HG02759 (cell line): Measurements from ENCODE around the gene PEPD.

ENCODE experiments used
- ATAC-seq: cut with Tn5 transposase; IDR thresholded peaks from one replicate; pipeline ENCODE4 v1.9.1; 2021; ENCODE audit warnings: mild to moderate bottlenecking, moderate library complexity; ENCODE audit not compliant: unreplicated experiment

The PEPD gene

DNA sequence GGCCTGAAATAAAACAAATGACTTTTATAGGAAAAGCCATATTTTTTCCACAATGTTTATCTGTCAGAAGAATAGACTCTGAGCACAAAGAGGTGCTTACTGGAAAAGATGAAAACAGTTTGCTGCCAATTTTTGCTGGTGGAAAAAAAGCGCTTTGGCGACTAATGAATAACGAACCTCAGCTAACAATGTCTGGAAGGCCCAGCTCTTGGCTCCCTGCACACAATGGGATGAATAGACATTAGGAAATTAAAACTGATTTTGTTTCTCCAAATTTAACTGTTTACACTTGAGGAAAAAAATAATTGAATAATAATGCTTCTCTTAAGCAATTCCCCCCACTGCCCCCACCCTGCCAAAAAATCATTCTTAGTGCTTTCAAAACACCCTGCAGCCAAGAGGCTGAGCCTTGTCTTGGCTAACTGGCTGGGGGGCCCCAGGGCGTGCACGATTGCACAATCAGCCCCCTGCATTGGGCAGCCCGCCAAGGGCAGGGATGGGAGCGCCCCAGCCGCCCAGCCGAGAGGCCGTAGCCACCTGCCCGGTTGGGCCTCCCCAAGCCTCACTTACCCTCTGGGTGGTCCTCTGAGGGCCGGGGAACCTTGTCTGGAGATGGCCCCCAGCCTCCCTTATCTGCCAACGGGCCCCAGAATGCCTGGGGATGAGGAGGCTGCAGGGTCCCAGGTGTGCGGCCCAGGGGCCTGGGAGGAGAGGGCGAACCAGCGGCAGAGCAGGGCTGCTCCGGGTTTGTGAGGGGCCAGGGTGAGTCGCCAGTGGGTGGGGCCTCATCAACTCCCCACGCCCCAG lies 131.3 kb downstream of the PEPD start:
- ATAC-seq, result no peak

DNA sequence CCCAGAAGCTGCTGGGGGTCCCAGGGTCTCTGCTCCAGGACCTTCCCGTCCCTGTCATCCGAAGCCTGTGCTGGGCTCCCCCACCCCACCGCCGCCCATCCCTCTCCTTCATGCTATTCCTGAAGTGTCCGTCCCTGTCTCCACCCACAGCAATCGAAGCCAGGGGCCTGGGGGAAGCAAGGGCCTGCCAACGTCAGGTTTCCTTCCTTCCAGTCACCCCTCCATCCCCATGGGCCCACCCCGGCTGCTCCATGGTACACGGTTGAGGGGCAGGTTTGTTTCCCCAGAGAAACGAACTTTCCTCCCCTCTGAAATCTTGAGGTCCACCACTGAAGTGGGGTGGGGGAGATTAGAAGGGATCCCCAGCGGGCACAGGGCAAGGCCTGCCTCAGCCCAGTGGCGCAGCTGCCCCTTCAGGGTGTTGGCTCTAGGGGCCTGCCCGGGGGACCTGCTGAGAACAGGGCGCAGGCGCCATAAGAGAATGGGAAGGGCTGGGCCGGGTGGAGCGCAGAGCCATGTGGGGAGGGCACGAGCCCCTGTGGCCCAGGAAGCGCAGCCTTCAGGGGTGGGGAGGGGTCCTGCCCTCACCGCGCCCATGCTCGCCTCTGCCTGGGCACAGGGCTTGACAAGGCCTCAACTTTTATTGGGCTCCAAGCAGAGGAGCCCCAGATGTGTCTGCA lies 132.0 kb downstream of the PEPD start:
- ATAC-seq, result no peak

DNA sequence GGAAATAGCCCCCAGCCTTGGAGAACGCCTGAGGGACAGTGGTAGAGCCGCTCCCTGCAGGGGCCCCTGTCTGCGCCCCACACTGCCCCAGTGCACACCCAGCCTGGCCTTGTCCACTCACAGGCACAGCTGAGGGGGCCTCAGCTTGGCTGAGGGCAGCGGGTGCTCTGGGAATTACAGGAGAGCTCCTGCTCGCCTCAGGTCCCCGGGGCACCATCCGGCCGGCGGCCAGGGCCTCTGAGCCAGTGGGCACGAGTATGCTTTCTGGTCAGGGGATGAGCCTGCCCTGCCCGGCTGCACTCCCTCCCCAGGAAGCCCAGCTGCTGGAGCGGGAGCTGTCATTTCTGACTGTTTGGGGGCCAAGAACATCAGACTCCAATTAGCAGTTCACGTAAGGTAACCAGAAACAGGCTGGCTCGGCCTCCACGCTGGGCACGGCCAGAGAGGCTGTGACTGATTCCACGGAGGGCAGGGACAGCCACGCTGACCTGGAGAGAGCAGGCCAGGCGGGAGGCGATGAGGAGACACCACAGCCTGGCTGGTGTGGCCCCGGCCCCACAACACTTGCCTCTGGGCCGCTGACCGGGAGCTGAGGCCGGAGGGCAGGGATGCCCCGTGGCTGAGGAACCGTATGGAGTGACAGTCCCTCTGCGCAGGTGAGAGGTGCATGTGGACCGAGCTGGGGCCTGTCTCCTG lies 132.7 kb downstream of the PEPD start:
- no peak for ATAC-seq

DNA sequence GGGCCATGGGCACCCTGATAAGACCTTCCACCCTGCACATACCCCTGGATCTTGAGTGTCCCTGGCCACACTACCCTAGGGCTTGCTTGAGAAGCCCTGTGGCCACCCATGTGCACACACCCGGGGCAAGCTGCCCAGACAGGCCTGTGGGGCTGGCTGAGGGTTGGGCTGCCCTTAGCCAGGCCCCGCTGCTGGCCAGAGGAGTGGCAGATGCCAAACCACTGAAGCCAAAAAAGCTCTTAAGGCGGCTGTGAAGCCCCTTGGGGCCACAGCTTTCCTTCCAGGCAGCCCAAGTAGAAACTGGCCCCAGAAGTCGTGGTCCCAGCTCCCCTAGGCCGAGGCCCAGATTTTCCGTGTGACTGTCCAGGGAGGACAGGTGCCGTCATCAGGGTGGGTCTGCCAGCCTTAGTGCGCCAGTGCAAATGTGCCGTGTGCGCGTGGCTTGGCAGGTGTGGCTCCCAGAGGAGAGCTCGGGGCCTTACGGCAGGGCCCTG lies 133.3 kb downstream of the PEPD start:
- ATAC-seq, result no peak

- ATAC-seq, result no peak
Measured at GRCh38 chr19:33387351-33388230, 134.0 kb downstream of the PEPD start.

- ATAC-seq, result no peak
Measured at GRCh38 chr19:33386361-33386858, 135.2 kb downstream of the PEPD start.

GRCh38 chr19:33385956-33386355 lies 135.6 kb downstream of the PEPD start:
- ATAC-seq, result no peak

DNA sequence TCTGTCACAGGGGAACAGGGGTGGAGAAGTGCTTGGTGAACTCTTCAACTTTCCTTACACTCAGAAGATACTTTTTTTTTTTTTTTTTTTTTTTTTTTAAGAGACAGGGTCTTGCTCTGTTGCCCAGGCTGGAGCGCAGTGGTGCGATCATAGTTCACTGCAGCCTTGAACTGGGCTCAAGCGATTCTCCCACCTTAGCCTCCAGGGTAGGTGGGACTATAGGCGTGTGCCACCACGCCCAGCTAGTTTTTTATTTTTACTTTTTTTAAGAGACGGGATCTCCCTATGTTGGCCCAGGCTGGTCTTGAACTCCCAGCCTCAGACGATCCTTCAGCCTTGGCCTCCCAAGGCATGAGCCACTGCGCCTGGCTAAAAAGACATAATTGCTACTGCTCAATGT lies 136.6 kb downstream of the PEPD start:
- ATAC-seq, result no peak

DNA sequence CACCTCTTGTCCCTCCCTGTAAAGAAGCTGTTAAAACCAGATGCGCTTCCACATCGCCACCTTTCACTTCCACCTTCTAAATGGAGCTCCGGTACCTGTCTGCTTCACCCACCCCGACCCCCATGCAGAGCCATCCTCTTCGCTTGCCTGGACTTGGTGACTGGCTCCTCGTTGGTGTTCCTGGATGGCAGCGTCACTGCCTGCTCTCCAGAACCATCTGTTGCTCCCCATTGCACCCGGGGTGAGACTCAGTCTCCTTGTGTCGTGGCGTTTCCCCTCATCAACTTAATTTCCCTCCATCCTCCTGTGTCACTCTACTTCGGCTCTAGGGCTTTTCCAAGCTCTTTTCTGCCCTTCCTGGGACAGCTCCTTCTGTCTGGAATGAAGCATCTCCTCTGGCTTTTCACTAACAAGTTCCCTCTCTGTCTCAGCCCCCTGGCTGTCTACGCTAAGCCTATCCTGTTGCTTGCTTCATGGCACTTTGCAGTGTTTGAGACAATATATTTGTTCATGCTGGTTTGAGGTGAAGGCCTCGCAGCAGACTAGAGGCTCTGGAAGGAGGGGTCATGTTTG lies 137.8 kb downstream of the PEPD start:
- ATAC-seq, result no peak

DNA sequence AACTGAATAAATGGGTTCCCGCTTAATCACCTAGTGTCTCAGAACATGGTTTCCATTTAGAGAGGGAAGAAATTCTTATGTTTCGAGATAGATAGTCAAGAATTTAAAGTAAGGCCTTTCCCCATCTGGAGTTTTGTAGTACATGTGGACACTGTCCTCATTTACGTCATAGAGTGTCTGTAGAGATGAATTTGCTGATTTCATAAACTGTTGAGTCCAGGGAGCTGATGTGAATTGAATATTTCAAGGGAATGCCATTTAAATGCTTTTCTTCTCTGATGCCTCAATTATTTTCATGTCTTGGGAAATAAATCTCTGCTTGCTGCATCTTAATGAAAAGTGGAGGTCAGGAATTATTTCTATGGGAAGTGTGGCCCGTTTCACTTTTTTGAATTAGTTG lies 138.6 kb downstream of the PEPD start:
- no peak for ATAC-seq

GRCh38 chr19:33382006-33382405 lies 139.6 kb downstream of the PEPD start:
- ATAC-seq, result no peak

DNA sequence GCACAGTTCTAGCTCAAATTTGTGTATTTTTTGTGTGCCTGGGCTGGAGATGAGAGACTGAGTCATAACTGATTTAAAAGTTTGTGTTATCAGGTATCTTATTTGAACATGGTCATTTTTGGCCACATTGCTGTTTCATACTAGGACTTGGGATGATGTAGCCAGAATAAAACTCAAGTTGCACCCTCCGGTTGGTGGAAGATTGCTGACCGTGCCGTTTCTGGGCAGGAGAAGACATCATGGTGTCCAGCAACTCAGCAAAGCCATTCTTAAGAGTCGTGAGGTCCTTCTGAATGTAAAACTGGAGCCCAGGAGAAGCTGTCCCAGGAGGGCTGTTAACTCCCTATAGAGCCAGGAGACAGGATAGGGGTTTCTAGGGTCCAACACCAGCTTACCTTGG lies 140.5 kb downstream of the PEPD start:
- ATAC-seq, result no peak

DNA sequence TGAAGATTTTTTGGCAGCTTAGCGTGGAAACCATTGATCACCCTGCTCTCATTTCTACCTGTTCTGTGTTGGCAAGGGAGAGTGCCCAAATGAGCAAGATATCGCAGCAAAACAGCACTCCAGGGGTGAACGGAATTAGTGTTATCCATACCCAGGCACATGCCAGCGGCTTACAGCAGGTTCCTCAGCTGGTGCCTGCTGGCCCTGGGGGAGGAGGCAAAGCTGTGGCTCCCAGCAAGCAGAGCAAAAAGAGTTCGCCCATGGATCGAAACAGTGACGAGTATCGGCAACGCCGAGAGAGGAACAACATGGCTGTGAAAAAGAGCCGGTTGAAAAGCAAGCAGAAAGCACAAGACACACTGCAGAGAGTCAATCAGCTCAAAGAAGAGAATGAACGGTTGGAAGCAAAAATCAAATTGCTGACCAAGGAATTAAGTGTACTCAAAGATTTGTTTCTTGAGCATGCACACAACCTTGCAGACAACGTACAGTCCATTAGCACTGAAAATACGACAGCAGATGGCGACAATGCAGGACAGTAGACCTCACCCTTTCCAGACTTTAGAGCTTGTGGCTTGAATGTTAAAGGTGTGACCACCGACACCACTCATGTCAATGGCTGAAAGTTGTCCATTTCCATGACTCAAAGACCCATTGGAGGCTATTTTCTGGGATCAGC lies 142.3 kb downstream of the PEPD start:
- no peak for ATAC-seq

GRCh38 chr19:33377586-33378475 lies 143.8 kb downstream of the PEPD start:
- ATAC-seq, result no peak

GRCh38 chr19:33376941-33377557 lies 144.5 kb downstream of the PEPD start:
- no peak for ATAC-seq

GRCh38 chr19:33376423-33376822 lies 145.2 kb downstream of the PEPD start:
- ATAC-seq, result no peak

GRCh38 chr19:33375837-33376159 lies 145.8 kb downstream of the PEPD start:
- no peak for ATAC-seq

DNA sequence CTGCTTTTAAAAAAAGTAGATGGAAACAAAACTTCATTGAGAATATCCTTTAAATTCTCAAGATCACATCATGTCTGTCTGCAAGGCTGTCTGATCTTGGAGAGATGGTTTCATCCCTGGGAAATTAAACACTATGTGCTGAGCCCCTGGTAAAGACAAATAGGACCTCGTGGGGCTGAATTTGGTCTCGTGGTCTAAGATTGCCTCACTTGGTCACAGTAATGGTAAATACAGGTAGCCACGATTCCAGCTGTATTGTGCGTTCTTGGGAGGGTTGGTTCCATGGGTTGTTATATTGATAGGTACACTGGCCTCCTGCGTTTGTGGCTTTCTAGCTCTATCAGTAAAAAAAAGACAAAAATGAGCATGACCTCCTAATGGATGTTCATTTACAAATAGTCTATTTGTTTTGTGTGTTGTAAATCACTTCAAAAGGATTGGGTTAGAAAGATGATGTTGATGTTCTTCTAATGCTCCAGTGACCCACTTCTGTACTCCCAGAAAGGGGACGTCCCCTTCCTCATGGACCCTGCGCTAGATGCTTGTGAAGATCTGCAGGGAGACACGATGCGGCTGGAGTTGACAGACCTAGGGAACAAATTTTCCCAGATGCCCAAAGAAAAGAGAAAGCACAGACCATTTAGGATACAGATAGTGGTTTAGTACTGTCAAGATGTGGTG lies 146.3 kb downstream of the PEPD start:
- ATAC-seq, result no peak
